ENCODE measurements around the gene PATJ.

DNA sequence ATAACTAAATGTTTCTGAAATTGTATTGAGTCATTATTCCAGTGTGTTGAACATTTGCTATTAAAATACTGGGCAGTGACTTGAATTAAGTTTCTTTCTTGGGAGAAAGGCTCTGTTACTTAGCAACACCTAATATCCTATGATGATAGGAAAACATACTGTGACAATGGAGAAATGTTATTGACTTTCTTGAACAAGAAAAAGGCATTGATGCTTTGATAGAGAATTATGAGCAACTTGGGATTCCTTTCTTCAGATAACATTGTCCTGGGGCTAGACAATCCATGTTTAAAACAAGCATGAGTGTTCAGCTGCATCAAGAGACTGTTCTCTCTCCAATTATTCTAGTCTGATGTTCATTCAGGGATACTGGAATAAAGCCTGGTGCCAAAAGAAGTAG is 236.5 kb downstream of the PATJ start:
- TF ChIP-seq CTCF (IDR thresholded peaks at IDR 0.05; ENCODE audit: poor library complexity): no peak
- no peak for TF ChIP-seq EZH2 (IDR thresholded peaks at IDR 0.05; ENCODE audit: borderline replicate concordance)
- no peak for TF ChIP-seq EZH2phosphoT487 (IDR thresholded peaks at IDR 0.05; ENCODE audit: low read depth, severe bottlenecking, unreplicated experiment)

Data from hepatocyte (in vitro differentiated cells).